Limb (tissue), 2 donors: ENCODE results near the gene RO60.
A peak's percentile ranks its signal among the peaks of the same experiment; 100 is the strongest.

Source experiments
- DNase-seq, 2 donors: peaks; one replicate each; pipeline ENCODE4 v3.0.0-alpha.2; 2016; ENCODE audit errors: extremely low spot score in 2 of 2

Gene RO60

DNA sequence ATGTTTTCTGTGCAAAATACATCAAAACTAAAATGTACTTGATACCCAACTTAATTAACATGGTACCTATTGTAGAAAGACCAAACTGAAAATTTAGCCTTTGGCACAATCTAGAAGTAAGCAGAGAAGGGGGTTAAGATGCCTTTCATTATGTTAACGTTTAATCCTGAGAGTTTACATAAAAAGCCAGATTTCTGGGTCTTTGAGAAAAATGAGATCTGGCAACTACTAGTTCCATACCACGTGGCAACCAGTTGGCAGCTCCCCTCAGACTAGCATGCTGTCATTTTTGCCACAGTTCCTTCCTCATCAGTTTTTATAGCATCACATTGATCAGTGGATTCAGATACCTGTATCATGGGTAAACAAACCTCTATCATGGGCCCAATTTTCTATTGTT lies 1.5 kb downstream of the RO60 start:
- no peak for DNase-seq

GRCh38 chr1:193062698-193063463 lies 3.5 kb downstream of the RO60 start:
- DNase-seq: no peak

DNA sequence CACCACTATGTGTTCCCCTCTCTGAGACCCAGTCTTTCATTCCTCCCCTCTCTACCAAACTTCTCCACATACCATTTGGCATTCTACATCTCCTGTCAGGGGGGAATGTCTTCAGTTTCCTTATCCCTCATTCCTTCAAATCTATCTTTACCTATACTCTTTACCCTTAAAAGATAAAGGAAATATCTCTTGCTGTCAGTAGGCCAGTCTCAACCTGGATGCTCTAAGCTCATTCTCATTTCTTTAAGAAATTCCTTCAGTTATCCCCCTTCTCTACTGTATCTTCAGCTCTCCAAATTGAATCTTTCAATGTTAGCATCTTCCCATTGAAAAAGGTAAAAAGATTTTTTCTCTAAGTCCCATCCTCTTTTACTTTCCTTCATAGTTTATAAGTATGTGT lies 6.5 kb downstream of the RO60 start:
- DNase-seq: no peak

GRCh38 chr1:193066606-193067005 lies 7.2 kb downstream of the RO60 start:
- DNase-seq: no peak

- no peak for DNase-seq
Observed at GRCh38 chr1:193068013-193068412, 8.6 kb downstream of the RO60 start.

GRCh38 chr1:193069748-193070385 lies 10.5 kb downstream of the RO60 start:
- no peak for DNase-seq

DNA sequence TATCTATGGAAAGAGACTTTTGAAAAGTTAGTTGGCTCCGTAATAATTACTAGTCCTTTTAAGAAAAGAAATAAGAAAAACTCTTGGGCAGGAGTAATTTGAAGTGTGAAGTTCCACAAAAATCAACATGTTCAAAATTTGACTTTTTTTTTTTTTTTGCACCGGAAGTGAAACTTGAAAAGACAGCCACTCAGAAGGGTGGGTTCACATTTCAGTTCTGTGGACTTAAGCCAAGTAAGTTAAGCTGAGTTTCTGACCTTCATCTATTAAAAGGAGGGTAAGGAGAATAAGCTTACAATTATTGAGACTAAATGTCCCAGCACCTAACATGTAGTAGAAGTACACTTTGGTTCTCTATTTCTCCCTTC lies 11.0 kb downstream of the RO60 start:
- no peak for DNase-seq

GRCh38 chr1:193070942-193071341 lies 11.5 kb downstream of the RO60 start:
- DNase-seq: no peak

DNA sequence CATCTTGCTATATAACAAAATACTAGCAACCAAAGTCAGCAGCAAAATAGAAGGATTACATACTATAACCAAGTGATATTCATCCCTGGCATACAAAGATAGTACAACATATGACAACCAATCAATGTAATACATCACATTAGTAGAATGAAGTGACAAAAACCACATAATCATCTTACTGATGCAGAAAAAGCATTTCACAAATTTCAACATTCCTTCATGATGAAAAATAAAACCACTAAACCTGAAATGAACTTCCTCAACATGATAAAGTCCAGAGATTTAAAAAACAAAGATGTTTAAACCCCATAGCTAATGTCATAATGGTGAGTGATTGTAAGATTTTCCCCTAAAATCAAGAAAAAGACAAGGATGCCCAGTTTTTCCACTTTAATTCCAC lies 18.6 kb downstream of the RO60 start:
- DNase-seq: no peak

DNA sequence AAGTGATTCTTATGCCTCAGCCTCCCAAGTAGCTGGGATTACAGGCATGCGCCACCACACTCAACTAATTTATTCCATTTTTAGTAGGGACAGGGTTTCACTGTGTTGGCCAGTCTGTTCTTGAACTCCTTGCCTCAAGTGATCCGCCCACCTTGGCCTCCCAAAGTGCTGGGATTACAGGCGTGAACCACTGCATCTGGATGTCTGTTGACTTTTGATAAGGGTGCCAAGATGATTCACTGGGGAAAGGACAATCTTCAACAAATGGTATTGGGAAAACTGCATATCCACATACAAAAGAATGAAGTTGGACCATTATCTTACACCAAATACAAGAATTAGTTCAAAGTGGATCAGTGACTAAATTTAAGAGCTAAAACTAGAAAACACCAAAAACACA lies 19.8 kb downstream of the RO60 start:
- no peak for DNase-seq

GRCh38 chr1:193083365-193084088 lies 24.1 kb downstream of the RO60 start:
- DNase-seq: no peak

DNA sequence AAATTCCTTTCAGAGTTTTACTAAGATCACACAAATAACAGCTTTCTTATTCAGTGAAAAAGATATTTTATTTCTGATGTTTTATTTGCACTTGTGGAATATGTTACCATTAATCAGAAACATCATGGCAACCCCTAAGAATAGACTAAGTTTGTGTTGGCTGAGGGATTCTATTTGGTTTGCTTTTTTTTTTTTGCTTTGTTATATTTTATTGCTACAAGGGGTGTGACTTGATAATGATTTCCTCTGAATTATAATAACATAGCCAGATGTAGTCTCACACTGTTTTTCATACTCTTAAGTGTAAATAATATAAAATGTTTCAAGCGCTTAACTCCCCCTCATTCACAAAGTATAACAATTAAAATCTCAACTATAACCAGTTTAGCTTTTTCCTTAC lies 25.9 kb downstream of the RO60 start:
- no peak for DNase-seq

GRCh38 chr1:193086342-193086741 lies 26.9 kb downstream of the RO60 start:
- DNase-seq: no peak

GRCh38 chr1:193087893-193088292 lies 28.5 kb downstream of the RO60 start:
- DNase-seq: no peak

DNA sequence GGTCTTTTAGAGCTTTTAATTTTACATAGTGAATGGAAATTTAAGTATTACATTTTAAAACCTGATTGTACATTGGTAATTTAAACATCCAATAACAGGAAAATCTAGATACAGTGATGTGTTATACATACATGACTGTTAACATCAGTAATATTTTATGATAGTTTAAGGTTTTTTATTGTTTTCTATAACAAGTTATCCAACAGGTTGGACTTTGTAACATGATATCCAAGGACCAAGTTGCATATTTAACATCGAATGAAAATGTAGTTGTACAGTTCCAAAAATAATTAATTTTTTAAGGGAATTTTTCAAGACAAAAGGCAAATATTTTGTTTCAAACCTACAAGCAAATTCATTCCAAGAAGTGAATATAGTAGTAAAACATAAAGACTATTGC lies 31.5 kb downstream of the RO60 start:
- no peak for DNase-seq

GRCh38 chr1:193094112-193094511 lies 34.7 kb downstream of the RO60 start:
- no peak for DNase-seq

DNA sequence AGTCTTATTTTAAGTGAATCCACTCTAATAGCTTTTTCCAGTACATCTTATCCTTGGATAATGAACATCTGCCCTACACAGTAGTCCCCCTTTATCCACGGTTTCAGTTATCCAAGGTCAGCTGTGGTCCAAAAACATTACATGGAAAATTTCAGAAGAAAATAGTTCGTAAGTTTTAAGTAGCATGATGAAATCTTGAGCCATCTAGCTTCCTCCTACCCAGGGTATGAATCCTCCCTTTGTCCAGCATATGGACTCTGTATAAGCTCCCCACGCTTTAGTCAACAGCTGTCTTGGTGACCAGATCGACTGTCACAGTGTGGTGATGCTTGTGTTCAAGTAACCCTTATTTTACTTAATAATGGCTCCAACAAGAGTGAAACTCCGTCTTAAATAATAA lies 43.2 kb downstream of the RO60 start:
- no peak for DNase-seq

GRCh38 chr1:193103759-193104501 lies 44.5 kb downstream of the RO60 start:
- DNase-seq: no peak

GRCh38 chr1:193104502-193104906 lies 45.1 kb downstream of the RO60 start:
- peak; percentile 30 to 56 for DNase-seq

- peak; percentile 66 to 88 for DNase-seq
Observed at GRCh38 chr1:193104907-193105820, 45.8 kb downstream of the RO60 start, which contains the start of gene GLRX2. Gene GLRX2 (minus strand): TSS chr1:193105414. CDS start chr1:193105382, 32 bp downstream.

DNA sequence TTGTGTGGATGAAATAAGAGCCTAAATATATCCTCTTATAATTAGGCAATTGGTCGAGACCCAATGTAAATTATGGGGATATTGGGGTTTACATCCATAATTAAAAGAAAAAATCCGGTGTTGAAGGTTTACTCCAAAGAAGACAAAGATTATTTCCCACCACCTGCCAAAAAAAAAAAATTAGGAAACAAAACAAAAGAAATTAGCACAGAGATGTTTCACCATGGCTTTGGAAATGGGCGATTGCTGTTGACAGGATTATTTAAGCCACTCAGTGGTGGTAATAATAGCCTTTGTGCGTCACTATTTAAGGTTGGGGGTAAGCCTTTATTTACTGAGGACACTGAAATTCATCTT lies 46.4 kb downstream of the RO60 start:
- no peak for DNase-seq
